H1 (cell line): ENCODE measurements around the gene SGCE. TPM values are rescaled to one million over a fixed set of nuclear protein-coding genes. Genes with fewer than 3 reads are reported as not detected.

Experiments
- CTCF ChIA-PET: fragments of 300-600 bp; sonication (Branson Sonifier 250); formaldehyde crosslinking; loops from one replicate; lab custom pipeline; 2021; ENCODE audit not compliant: partially characterized antibody; lab: Charles Lee
- POLR2A ChIA-PET: fragments of 300-600 bp; sonication (Branson Sonifier 250); formaldehyde crosslinking; loops from one replicate; lab custom pipeline; 2021; ENCODE audit warnings: inconsistent platforms; ENCODE audit not compliant: partially characterized antibody; lab: Charles Lee
- DNase-seq, 2 experiments: peaks; one replicate each; pipeline versions ENCODE4 v3.0.0 to v3.0.0-alpha.2; 2010 to 2022; ENCODE audit warnings: low spot score in 2 of 2, low read depth in 1 of 2, mixed read lengths in 1 of 2
- FAIRE-seq: peaks from 2 replicates; lab custom pipeline; 2011; peaks lifted over from hg19 to GRCh38; lab: Jason Lieb, UNC
- H2AFZ ChIP-seq: 2 replicates; pipeline ENCODE4 v1.8.1; 2012; ENCODE audit warnings: low read length, inconsistent platforms
- H2AK5ac ChIP-seq: 2 replicates; pipeline ENCODE4 v1.6.1; 2013; ENCODE audit warnings: low read depth, low read length
- H2BK120ac ChIP-seq: replicated peaks from 2 replicates; pipeline ENCODE3; 2013; ENCODE audit warnings: low read depth, low read length, inconsistent platforms
- H2BK12ac ChIP-seq: 2 replicates; pipeline ENCODE4 v1.6.1; 2013; ENCODE audit warnings: low read depth, low read length
- H2BK15ac ChIP-seq: 2 replicates; pipeline ENCODE4 v1.6.1; 2013; ENCODE audit warnings: low read length
- H2BK20ac ChIP-seq: 2 replicates; pipeline ENCODE4 v1.6.1; 2013; ENCODE audit warnings: low read length
- H2BK5ac ChIP-seq: 2 replicates; pipeline ENCODE4 v1.6.1; 2013; ENCODE audit warnings: low read depth, low read length
- H3K14ac ChIP-seq: 2 replicates; pipeline ENCODE4 v1.6.1; 2013; ENCODE audit warnings: inconsistent platforms; ENCODE audit not compliant: insufficient read length
- H3K18ac ChIP-seq: 2 replicates; pipeline ENCODE4 v1.6.1; 2013; ENCODE audit warnings: low read length; ENCODE audit errors: extremely low read depth
- H3K23ac ChIP-seq: 2 replicates; pipeline ENCODE4 v1.6.1; 2013; ENCODE audit warnings: inconsistent platforms; ENCODE audit not compliant: insufficient read length
- H3K23me2 ChIP-seq: 2 replicates; pipeline ENCODE4 v1.6.1; 2013; ENCODE audit warnings: low read depth, low read length
- H3K27ac ChIP-seq: 2 replicates; pipeline ENCODE4 v1.6.1; 2011; ENCODE audit warnings: low read depth, low read length, inconsistent platforms
- H3K27me3 ChIP-seq, 4 experiments: replicated peaks in 1 of 4; 1 replicate in 1 of 4; 2 replicates in 3 of 4; pipeline versions ENCODE4 v1.6.1 to v1.8.1; 2011 to 2013; ENCODE audit warnings: low read length in 3 of 4, mild to moderate bottlenecking in 3 of 4, inconsistent platforms in 2 of 4, mixed read lengths in 2 of 4, moderate library complexity in 1 of 4; ENCODE audit not compliant: control insufficient read depth in 3 of 4, insufficient read depth in 3 of 4; ENCODE audit errors: extremely low read depth in 1 of 4
- H3K36me3 ChIP-seq, 4 experiments: 2 replicates each; pipeline versions ENCODE4 v1.6.1 to v1.8.1; 2011 to 2013; ENCODE audit warnings: mild to moderate bottlenecking in 4 of 4, low read length in 3 of 4, moderate library complexity in 2 of 4, control low read depth in 1 of 4, inconsistent platforms in 1 of 4; ENCODE audit not compliant: insufficient read depth in 4 of 4, control insufficient read depth in 2 of 4
- H3K4ac ChIP-seq: replicated peaks from 2 replicates; pipeline ENCODE3; 2013; ENCODE audit warnings: low read length, low read depth, mixed read lengths, inconsistent platforms; ENCODE audit not compliant: insufficient read length
- H3K4me1 ChIP-seq, 4 experiments: replicated peaks in 1 of 4; 1 replicate in 1 of 4; 2 replicates in 3 of 4; pipeline versions ENCODE4 v1.6.1 to v1.8.1; 2011 to 2013; ENCODE audit warnings: low read length in 3 of 4, inconsistent platforms in 2 of 4, mixed read lengths in 1 of 4; ENCODE audit not compliant: insufficient read depth in 4 of 4, control insufficient read depth in 3 of 4
- H3K4me2 ChIP-seq, 2 experiments: 2 replicates each; pipeline versions ENCODE4 v1.6.1 to v1.8.1; 2011 to 2013; ENCODE audit warnings: low read depth in 2 of 2, low read length in 2 of 2, control low read depth in 1 of 2, inconsistent platforms in 1 of 2, mild to moderate bottlenecking in 1 of 2; ENCODE audit not compliant: insufficient read depth in 1 of 2
- H3K4me3 ChIP-seq, 4 experiments: fragments of 200-600, 300-600 bp in 1 of 4; sonication (generic), shearing (Covaris generic), sonication (Bioruptor Twin) in 1 of 4; 2 replicates each; pipeline versions ENCODE4 v1.5.1 to v1.8.1; 2011 to 2016; ENCODE audit warnings: low read length in 4 of 4, low read depth in 3 of 4, control low read depth in 2 of 4, inconsistent platforms in 2 of 4, mild to moderate bottlenecking in 2 of 4, mixed read lengths in 1 of 4, moderate library complexity in 1 of 4; ENCODE audit not compliant: insufficient read depth in 2 of 4; ENCODE audit errors: extremely low read depth in 1 of 4
- H3K56ac ChIP-seq: replicated peaks from 2 replicates; pipeline ENCODE3; 2013; ENCODE audit warnings: low read depth, mild to moderate bottlenecking, mixed read lengths, low read length, inconsistent platforms; ENCODE audit not compliant: insufficient read length
- H3K79me1 ChIP-seq: 2 replicates; pipeline ENCODE4 v1.6.1; 2013; ENCODE audit warnings: low read depth, low read length, control low read depth
- H3K79me2 ChIP-seq, 2 experiments: 2 replicates each; pipeline versions ENCODE4 v1.6.1 to v1.8.1; 2012 to 2013; ENCODE audit warnings: low read length in 2 of 2, mild to moderate bottlenecking in 2 of 2, inconsistent platforms in 1 of 2; ENCODE audit not compliant: insufficient read depth in 2 of 2, control insufficient read depth in 1 of 2
- H3K9ac ChIP-seq, 4 experiments: replicated peaks in 1 of 4; 1 replicate in 1 of 4; 2 replicates in 3 of 4; pipeline versions ENCODE4 v1.6.1 to v1.8.1; 2011 to 2013; ENCODE audit warnings: low read depth in 3 of 4, low read length in 3 of 4, control low read depth in 2 of 4, mild to moderate bottlenecking in 2 of 4, moderate library complexity in 2 of 4, inconsistent platforms in 1 of 4; ENCODE audit errors: extremely low read depth in 1 of 4
- H3K9me3 ChIP-seq, 2 experiments: 2 replicates each; pipeline versions ENCODE4 v1.6.1 to v1.8.1; 2012 to 2013; ENCODE audit warnings: mild to moderate bottlenecking in 2 of 2, moderate library complexity in 2 of 2, control low read depth in 1 of 2, inconsistent platforms in 1 of 2, low read depth in 1 of 2, low read length in 1 of 2, mixed read lengths in 1 of 2; ENCODE audit not compliant: insufficient read depth in 2 of 2
- H4K20me1 ChIP-seq, 2 experiments: replicated peaks in 1 of 2; 2 replicates each; pipeline versions ENCODE3 to v1.8.1; 2011 to 2013; ENCODE audit warnings: inconsistent platforms in 2 of 2, low read length in 2 of 2, mild to moderate bottlenecking in 1 of 2; ENCODE audit not compliant: insufficient read depth in 2 of 2, control insufficient read depth in 1 of 2
- H4K5ac ChIP-seq: 2 replicates; pipeline ENCODE4 v1.6.1; 2013; ENCODE audit warnings: low read length, low read depth, mixed read lengths, inconsistent platforms; ENCODE audit not compliant: insufficient read length
- H4K8ac ChIP-seq: 2 replicates; pipeline ENCODE4 v1.8.0; 2013; ENCODE audit warnings: mild to moderate bottlenecking, moderate library complexity, low read length, inconsistent platforms; ENCODE audit not compliant: insufficient read depth; ENCODE audit errors: extremely low read depth
- H4K91ac ChIP-seq: replicated peaks from 2 replicates; pipeline ENCODE3; 2013; ENCODE audit warnings: low read length, mixed read lengths, inconsistent platforms; ENCODE audit not compliant: insufficient read length
- BACH1 ChIP-seq: IDR thresholded peaks from 2 replicates; pipeline ENCODE4 v1.6.1; 2012; ENCODE audit warnings: low read length, improper control_type of control experiment
- CTBP2 ChIP-seq: IDR thresholded peaks from 2 replicates; pipeline ENCODE4 v1.7.0; 2011; ENCODE audit warnings: borderline replicate concordance, mild to moderate bottlenecking, moderate library complexity, mixed read lengths, low read length; ENCODE audit not compliant: insufficient read depth, insufficient read length
- NRF1 ChIP-seq: IDR thresholded peaks from 2 replicates; pipeline ENCODE4 v1.6.1; 2011; ENCODE audit warnings: mild to moderate bottlenecking, low read depth, low read length, improper control_type of control experiment
- SAP30 ChIP-seq: fragments of 300-600 bp; sonication (generic); IDR thresholded peaks from 2 replicates; pipeline ENCODE4 v1.7.1; 2012; ENCODE audit warnings: low read length, moderate library complexity, mild to moderate bottlenecking, inconsistent platforms; ENCODE audit not compliant: insufficient read depth, insufficient replicate concordance
- TAF7 ChIP-seq: optimal IDR thresholded peaks from 2 replicates; pipeline ENCODE3; 2011; ENCODE audit warnings: low read depth, mild to moderate bottlenecking, inconsistent platforms, low read length, moderate library complexity, borderline replicate concordance
- WGBS, 2 experiments: shearing (Covaris generic) in 1 of 2; methylation state at CpG; one replicate each; pipeline versions ENCODE4 v1.1.6 to v1.1.7; 2013 to 2015; ENCODE audit warnings: low lambda C conversion rate in 2 of 2, mixed read lengths in 2 of 2, inconsistent platforms in 1 of 2, low coverage in 1 of 2, missing lambda C conversion rate in 1 of 2; ENCODE audit not compliant: insufficient replicate concordance in 2 of 2, insufficient coverage in 1 of 2, insufficient read length in 1 of 2; ENCODE audit errors: extremely low coverage in 1 of 2, missing lambda C conversion rate in 1 of 2; 5-methylcytosine and 5-hydroxymethylcytosine counted together
- polyA plus RNA-seq, 7 experiments: library from polyadenylated mRNA; depleted of rRNA in 3 of 7; stranded (reverse) in 5 of 7; unstranded in 2 of 7; fragments of >200 nt in 5 of 7; fragments of 200-250 nt in 2 of 7; gene quantifications; 1 replicate in 5 of 7; 2 replicates in 1 of 7; 4 replicates in 1 of 7; pipeline versions ENCODE4 v1.2.1 to v1.2.3, GENCODE V29; 2011 to 2013; ENCODE audit warnings: missing spikeins in 2 of 7, mixed read lengths in 2 of 7
- total RNA-seq: library from RNA; stranded (reverse); fragmentation: NEBNext Ultra II Directional; extraction: Animal tissue kit (Norgen Biotek cat#: 25700); gene quantifications from 2 replicates; pipeline ENCODE4 v1.2.1, GENCODE V29; 2021
- TF ChIP-seq, protein P1 (sequence below): IDR thresholded peaks from 2 replicates; pipeline ENCODE4 v1.6.1; 2011; ENCODE audit warnings: low read depth, mild to moderate bottlenecking, low read length; ENCODE audit not compliant: insufficient read depth

The SGCE gene
- total and polyA plus RNA-seq, 2 of the 8 experiments (the other 6 are each of a cell fraction or from before 2014, with no cell fraction given): 12.8 to 25.0 TPM

DNA sequence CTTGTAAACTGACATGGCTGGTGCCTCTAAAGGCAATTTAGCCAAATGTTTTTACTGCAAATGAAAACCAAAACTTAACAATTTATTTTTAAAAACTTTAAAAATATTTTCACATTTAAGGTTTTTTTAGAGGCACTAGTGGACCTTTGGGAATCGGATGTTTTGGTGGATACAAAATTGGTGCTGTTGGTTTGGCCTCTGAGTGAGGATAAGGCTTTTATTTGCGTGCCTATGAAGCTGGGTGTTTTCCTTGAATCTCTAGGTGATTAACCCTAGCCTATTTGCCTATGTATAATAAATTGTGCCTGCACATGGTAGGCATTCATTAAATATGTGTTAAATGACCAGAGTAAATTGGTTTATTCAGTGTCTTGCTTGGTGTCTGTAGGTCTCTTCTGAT lies 2.9 kb upstream of the SGCE start:
- H3K4me2 ChIP-seq: no peak overlapping the region
- no peak overlapping the region for H2BK12ac ChIP-seq
- no peak overlapping the region for H4K91ac ChIP-seq
- H4K5ac ChIP-seq: no peak overlapping the region
- no peaks in the 10 kb centered on the region for H3K79me1 ChIP-seq
- no peak overlapping the region for H4K8ac ChIP-seq
- H2AFZ ChIP-seq: no peak overlapping the region
- peaks cover 0 to 9% (median 1%) of the 10 kb centered on the region in 4 experiments; a peak in 2 of 7 replicates for H3K27me3 ChIP-seq
- no peak overlapping the region for H3K23ac ChIP-seq
- H3K14ac ChIP-seq: no peak overlapping the region
- 71% methylated on average over 2 of the region's 2 CpGs; no CpG with 5 or more reads in 1 of the 2 experiments for WGBS, 2 experiments
- peaks cover 0 to 2% (median 0%) of the 10 kb centered on the region in 4 experiments; a peak in 1 of 8 replicates for H3K36me3 ChIP-seq
- no peak overlapping the region for H3K4ac ChIP-seq
- H2BK15ac ChIP-seq: no peak overlapping the region
- TF ChIP-seq SAP30: no peak
- TF ChIP-seq CTBP2: no peak
- TF ChIP-seq NRF1: no peak
- TF ChIP-seq, protein P1, sequence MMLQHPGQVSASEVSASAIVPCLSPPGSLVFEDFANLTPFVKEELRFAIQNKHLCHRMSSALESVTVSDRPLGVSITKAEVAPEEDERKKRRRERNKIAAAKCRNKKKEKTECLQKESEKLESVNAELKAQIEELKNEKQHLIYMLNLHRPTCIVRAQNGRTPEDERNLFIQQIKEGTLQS: no peak
- no peak for TF ChIP-seq BACH1
- no peak for TF ChIP-seq TAF7
- H2BK20ac ChIP-seq: no peak overlapping the region
- H3K4me1 ChIP-seq: peaks cover 0 to 2% (median under 1%) of the 10 kb centered on the region in 4 experiments; a peak in 3 of 7 replicates
- no peak overlapping the region for H3K9ac ChIP-seq
- H3K4me3 ChIP-seq: 0 out of 8 replicates have a peak overlapping the region, but pooled peaks of 1 of the 4 experiments have one; percentile 21
- no peak overlapping the region for H2AK5ac ChIP-seq
- POLR2A ChIA-PET: no interaction called here
- FAIRE-seq (no peak), DNase-seq (no peak)
- H3K56ac ChIP-seq: no peak overlapping the region
- H2BK120ac ChIP-seq: no peak overlapping the region
- CTCF ChIA-PET: no interaction called here
- H2BK5ac ChIP-seq: no peak overlapping the region
- peaks cover 0 to 37% of the 10 kb centered on the region in 2 experiments; a peak in 2 of 4 replicates for H3K79me2 ChIP-seq
- peaks cover 0 to 3% of the 10 kb centered on the region in 2 experiments for H4K20me1 ChIP-seq
- H3K18ac ChIP-seq: no peak overlapping the region
- peaks cover 19% of the 10 kb centered on the region for H3K23me2 ChIP-seq
- H3K27ac ChIP-seq: no peak overlapping the region
- H3K9me3 ChIP-seq: peaks cover 9 to 27% of the 10 kb centered on the region in 2 experiments
